NB4 (cell line): ENCODE measurements around the gene ADPGK.

Source experiments
- CTCF ChIP-seq: IDR thresholded peaks from one replicate; pipeline ENCODE4 v1.5.1; 2012; ENCODE audit warnings: low read depth, low read length
- MAX ChIP-seq: IDR thresholded peaks from 2 replicates; pipeline ENCODE4 v1.6.1; 2011; ENCODE audit warnings: low read depth, low read length
- POLR2A ChIP-seq: IDR thresholded peaks from 2 replicates; pipeline ENCODE4 v1.6.1; 2011; ENCODE audit warnings: mild to moderate bottlenecking; ENCODE audit not compliant: insufficient read length; ENCODE audit errors: extremely low read depth

DNA sequence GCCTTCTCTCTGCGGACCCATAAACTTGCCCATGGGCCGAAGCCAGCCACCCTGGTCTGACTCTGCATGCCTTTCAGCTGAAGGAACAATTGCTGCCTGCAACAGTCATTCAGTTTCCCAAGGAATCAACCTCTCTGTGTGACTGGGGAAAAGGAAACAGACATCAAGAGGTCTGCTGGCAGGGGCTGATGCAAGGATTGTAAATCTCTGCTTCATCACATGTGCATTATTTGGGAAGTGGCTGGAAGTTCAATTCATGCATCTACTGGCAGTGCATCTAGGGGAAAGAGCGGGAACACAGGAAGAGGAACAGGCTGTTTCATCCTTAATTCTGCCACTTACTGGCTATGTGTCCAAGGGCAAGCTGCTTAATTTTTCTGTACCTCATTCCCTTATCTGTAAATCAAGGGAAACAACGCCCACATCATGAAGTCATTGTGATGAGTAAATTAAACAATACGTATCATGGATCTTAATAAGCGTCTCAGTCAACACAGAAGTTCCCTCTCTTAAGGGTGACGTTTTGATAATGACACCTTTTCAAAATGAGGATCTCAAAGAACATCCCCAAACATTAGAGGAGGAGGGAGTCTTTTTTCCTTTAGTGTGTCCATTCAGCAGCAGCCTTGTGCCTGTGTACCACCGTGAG, 17.4 kb upstream of the ADPGK start:
- TF ChIP-seq CTCF (no peak), POLR2A (no peak), MAX (no peak)
